Esophagus squamous epithelium (tissue), 5 donors: ENCODE measurements around the gene SLC6A4. TPM values are rescaled to one million over a fixed set of nuclear protein-coding genes. Genes with fewer than 3 reads are reported as not detected.

Experiments used
- DNase-seq: peaks from one replicate; lab custom pipeline; 2025; lab: John Stamatoyannopoulos, UW
- H3K27ac ChIP-seq, 4 donors: fragments of 200-600 bp; sonication (generic); one replicate each; pipeline ENCODE4 v1.5.1; 2016 to 2019; ENCODE audit warnings: mild to moderate bottlenecking in 1 of 4
- H3K27me3 ChIP-seq, 4 donors: fragments of 200-600 bp; sonication (generic); 1 replicate in 3 of 4; 2 replicates in 1 of 4; pipeline versions ENCODE4 v1.5.1 to v1.6.0; 2017 to 2021; ENCODE audit warnings: antibody characterized with exemption in 1 of 4
- H3K36me3 ChIP-seq, 3 donors: fragments of 200-600 bp; sonication (generic); one replicate each; pipeline ENCODE4 v1.5.1; 2016 to 2019
- H3K4me1 ChIP-seq, 3 donors: fragments of 200-600 bp; sonication (generic); one replicate each; pipeline ENCODE4 v1.5.1; 2017 to 2019
- H3K4me3 ChIP-seq, 4 donors: fragments of 200-600 bp; sonication (generic); 1 replicate in 3 of 4; 2 replicates in 1 of 4; pipeline ENCODE4 v1.5.1; 2016 to 2019; ENCODE audit warnings: mild to moderate bottlenecking in 2 of 4, moderate library complexity in 1 of 4
- H3K9me3 ChIP-seq, 3 donors: fragments of 200-600 bp; sonication (generic); one replicate each; pipeline ENCODE4 v1.5.1; 2016 to 2019
- POLR2A ChIP-seq, 4 donors: fragments of 450-650 bp; IDR thresholded peaks; one replicate each; pipeline ENCODE4 v1.6.1; 2017; ENCODE audit warnings: antibody characterized with exemption in 4 of 4, mild to moderate bottlenecking in 4 of 4, moderate library complexity in 3 of 4
- WGBS, 2 donors: methylation state at CpG; one replicate each; pipeline ENCODE4 v1.1.5; 2018; 5-methylcytosine and 5-hydroxymethylcytosine counted together
- intact Hi-C: fragments of 100-400 bp; cut with DNase I; formaldehyde crosslinking; loops from one replicate; pipeline ENCODE4 v1.15.0; 2022
- total RNA-seq, 4 donors: library from RNA; depleted of rRNA; stranded (reverse); fragments of >200 nt; gene quantifications; one replicate each; pipeline ENCODE4 v1.1.0, GENCODE V29; 2016
- TF ChIP-seq, protein P1 (sequence below), 6 experiments: fragments of 450-650 bp in 4 of 6; fragments of 200-600 bp in 2 of 6; sonication (generic) in 2 of 6; IDR thresholded peaks; one replicate each; pipeline ENCODE4 v1.5.1; 2016 to 2019; ENCODE audit warnings: antibody characterized with exemption in 6 of 6, mild to moderate bottlenecking in 4 of 6, moderate library complexity in 4 of 6
- donor health status: DM: yes; HTN: yes; CAD: no.

The SLC6A4 gene
- total RNA-seq, 4 donors from 2014 or later: 0.48 to 8.2 (median 3.5) TPM

DNA sequence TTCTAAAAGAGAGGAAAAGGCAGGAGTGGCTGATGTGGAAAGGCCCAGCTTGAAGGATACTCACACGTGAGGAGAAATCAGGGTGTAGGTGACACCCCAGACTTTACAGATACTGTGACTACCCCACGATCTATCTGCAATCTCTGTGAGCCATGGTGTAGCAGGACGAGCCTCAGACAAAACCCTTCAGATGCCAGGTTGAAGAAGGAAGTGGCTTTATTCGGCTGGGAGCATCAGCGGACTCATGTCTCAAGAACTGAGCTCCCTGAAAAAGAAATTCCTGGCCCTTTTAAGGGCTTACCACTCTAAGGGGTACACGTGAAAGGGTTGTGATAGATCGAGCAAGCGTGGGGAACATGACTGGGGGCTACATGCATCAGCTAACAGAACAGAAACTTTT is 4.7 kb upstream of the SLC6A4 start:
- no peak overlapping the region for H3K4me3 ChIP-seq
- intact Hi-C loops: no loop called here
- peaks cover 16 to 35% (median 19%) of the 10 kb centered on the region in 3 donors for H3K4me1 ChIP-seq
- H3K27me3 ChIP-seq: peaks cover 0 to 58% (median 2%) of the 10 kb centered on the region in 4 donors
- H3K36me3 ChIP-seq: no peaks in the 10 kb centered on the region
- WGBS, 2 donors: 77 to 86% methylated on average over 8 of the region's 8 CpGs
- no peaks in the 10 kb centered on the region for H3K9me3 ChIP-seq
- DNase-seq: no peak
- H3K27ac ChIP-seq: no peak overlapping the region
- TF ChIP-seq POLR2A (IDR thresholded peaks at IDR 0.05): no peak
- TF ChIP-seq, protein P1, sequence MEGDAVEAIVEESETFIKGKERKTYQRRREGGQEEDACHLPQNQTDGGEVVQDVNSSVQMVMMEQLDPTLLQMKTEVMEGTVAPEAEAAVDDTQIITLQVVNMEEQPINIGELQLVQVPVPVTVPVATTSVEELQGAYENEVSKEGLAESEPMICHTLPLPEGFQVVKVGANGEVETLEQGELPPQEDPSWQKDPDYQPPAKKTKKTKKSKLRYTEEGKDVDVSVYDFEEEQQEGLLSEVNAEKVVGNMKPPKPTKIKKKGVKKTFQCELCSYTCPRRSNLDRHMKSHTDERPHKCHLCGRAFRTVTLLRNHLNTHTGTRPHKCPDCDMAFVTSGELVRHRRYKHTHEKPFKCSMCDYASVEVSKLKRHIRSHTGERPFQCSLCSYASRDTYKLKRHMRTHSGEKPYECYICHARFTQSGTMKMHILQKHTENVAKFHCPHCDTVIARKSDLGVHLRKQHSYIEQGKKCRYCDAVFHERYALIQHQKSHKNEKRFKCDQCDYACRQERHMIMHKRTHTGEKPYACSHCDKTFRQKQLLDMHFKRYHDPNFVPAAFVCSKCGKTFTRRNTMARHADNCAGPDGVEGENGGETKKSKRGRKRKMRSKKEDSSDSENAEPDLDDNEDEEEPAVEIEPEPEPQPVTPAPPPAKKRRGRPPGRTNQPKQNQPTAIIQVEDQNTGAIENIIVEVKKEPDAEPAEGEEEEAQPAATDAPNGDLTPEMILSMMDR (IDR thresholded peaks at IDR 0.05): no peak

DNA sequence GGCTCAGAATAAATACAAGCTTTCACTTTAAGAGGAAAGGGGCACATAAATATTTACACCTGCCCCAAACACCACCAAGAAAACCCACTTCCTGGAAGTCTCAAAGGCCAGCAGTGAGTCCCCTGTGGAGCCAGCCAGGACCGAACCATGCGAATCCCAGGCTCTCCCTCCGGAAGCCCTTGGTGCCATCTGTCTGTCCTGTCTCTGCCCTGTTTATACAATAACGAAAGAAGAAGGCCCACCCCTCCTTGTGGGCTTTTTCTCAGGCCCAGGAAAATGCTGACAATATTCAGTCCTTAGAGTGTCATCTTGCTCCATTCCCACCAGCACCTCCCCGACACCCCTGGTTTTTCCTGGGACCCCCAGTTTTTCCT is 3.6 kb upstream of the SLC6A4 start:
- no peak for DNase-seq
- Histone ChIP-seq H3K9me3 (no peaks in the 10 kb centered on the region), H3K27ac (no peak overlapping the region), H3K36me3 (no peaks in the 10 kb centered on the region), H3K4me3 (no peak overlapping the region), H3K27me3 (peaks cover 0 to 62% (median 2%) of the 10 kb centered on the region in 4 donors), H3K4me1 (peaks cover 16 to 41% (median 22%) of the 10 kb centered on the region in 3 donors)
- 76 to 93% methylated on average over 4 to 5 of the region's 5 CpGs for whole genome bisulfite sequencing, 2 donors
- intact Hi-C loops: no loop called here
- TF ChIP-seq, protein P1 (IDR thresholded peaks at IDR 0.05): no peak
- no peak for TF ChIP-seq POLR2A (IDR thresholded peaks at IDR 0.05)

DNA sequence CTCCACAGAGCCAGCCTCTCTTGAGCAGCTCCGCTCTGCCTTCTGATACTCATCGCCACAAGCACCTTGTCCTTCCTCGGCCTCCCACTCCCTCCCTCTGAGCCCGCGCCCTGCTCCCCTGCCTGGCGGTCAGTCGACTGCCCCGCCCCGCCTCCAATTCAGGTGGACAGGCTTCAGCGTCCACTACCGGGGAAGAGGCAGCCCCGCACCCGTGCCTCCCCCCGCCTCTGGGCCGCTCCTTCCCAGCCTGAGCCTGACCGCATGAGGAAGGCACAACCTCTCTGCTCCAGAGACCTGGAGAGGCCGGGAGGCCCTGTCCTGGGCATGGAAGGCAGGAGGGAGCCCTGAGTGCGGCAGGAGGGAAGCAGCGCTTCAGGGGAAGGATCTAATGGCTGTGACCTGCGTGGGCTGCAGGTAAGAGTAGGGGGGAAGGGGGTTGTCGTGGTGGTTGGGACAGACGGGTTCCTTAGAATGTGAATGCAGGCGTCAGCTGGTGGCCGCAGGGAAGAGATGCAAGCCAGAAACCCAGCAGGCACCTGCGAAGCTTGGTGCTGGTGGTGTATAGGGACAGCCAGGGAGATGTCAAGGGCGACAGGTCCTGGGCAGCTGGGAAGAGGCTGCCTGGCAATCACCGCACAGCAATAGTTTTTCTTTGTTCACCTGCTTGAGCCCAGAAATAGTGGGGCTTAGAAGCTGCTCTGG is 3.0 kb upstream of the SLC6A4 start:
- peaks cover 16 to 46% (median 22%) of the 10 kb centered on the region in 3 donors for H3K4me1 ChIP-seq
- 69 to 72% methylated on average over 9 to 16 of the region's 27 CpGs for WGBS, 2 donors
- TF ChIP-seq, protein P1 (IDR thresholded peaks at IDR 0.05): no peak
- TF ChIP-seq POLR2A (IDR thresholded peaks at IDR 0.05): no peak
- no peak overlapping the region for H3K27ac ChIP-seq
- DNase-seq: no peak
- intact Hi-C loops: no loop called here
- no peak overlapping the region for H3K4me3 ChIP-seq
- no peaks in the 10 kb centered on the region for H3K36me3 ChIP-seq
- H3K9me3 ChIP-seq: no peaks in the 10 kb centered on the region
- peaks cover 0 to 62% (median 2%) of the 10 kb centered on the region in 4 donors for H3K27me3 ChIP-seq

DNA sequence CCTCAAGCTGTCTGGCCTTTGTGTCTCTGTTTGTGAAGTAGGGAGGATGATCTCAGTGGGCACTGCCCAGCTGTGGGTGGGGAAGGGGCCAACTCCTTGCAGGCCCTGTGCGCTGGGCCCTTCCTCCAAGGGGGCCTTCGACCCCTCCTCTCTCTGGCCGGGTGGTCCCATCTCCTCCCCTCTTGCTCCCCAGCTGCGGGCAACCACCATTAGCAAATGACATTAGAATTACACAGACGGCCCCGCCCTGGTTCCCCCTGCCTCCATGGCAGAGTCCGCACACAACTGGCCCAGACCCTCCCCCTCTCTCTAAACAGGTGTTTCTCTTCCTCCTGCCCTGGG is 2.5 kb upstream of the SLC6A4 start:
- TF ChIP-seq, protein P1 (IDR thresholded peaks at IDR 0.05): no peak
- TF ChIP-seq POLR2A (IDR thresholded peaks at IDR 0.05): no peak
- intact Hi-C loops: no loop called here
- Histone ChIP-seq H3K27ac (no peak overlapping the region), H3K9me3 (no peaks in the 10 kb centered on the region), H3K4me3 (no peak overlapping the region), H3K27me3 (peaks cover 0 to 67% (median 2%) of the 10 kb centered on the region in 4 donors), H3K4me1 (peaks cover 16 to 51% (median 22%) of the 10 kb centered on the region in 3 donors), H3K36me3 (no peaks in the 10 kb centered on the region)
- no peak for DNase-seq
- 50 to 59% methylated on average over 7 of the region's 7 CpGs for WGBS, 2 donors

DNA sequence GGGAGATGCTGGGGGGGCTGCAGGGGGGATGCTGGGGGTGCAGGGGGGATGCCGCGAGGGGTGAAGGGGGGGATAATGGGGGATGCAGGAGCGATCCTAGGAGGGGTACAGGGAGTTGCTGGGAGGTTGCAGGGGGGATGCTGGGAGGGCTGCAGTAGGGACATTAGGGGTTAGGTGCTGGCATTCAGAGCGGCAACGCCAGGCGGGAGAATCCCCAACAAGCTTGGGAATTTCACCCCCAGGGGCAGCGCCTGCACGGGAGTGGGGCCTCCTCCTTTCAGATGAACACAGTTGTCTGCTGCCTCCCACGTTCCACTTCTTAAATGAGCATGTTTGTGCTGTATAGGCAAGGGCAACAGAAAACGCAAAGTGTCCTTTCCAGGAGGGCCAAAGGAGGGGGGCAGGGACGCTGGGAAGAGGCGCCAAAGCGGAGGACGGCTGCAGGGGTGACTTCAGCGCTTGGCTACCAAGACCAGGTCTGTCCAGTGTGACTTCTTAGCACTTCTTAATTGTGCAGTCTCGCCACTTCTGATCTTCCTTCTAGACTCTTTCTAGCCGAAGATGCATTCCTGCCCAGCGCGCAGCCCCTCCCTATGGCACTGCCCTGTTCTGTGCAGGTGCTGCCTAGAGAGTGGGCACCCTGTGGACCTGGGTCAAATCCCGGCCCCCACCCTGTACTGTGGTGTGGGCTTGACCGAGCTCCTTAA is 2.0 kb upstream of the SLC6A4 start:
- Histone ChIP-seq H3K27me3 (peaks cover 0 to 69% (median 2%) of the 10 kb centered on the region in 4 donors), H3K36me3 (no peaks in the 10 kb centered on the region), H3K4me3 (no peak overlapping the region), H3K4me1 (peaks cover 16 to 56% (median 22%) of the 10 kb centered on the region in 3 donors), H3K27ac (no peak overlapping the region), H3K9me3 (no peaks in the 10 kb centered on the region)
- TF ChIP-seq, protein P1 (IDR thresholded peaks at IDR 0.05): no peak
- TF ChIP-seq POLR2A (IDR thresholded peaks at IDR 0.05): no peak
- intact Hi-C loops: no loop called here
- 33 to 34% methylated on average over 18 to 19 of the region's 21 CpGs for WGBS, 2 donors
- DNase-seq: no peak
